Measurements from ENCODE around the gene RNU7-1.
A peak's percentile ranks its signal among the peaks of the same experiment; 100 is the strongest.

- TF ChIP-seq MAFG (tag; conservative IDR thresholded peaks at IDR 0.05), result no peak
- peak; percentile 62 to 67 (median 64); a peak in 5 of 6 replicates for TF ChIP-seq CTCF (IDR thresholded peaks at IDR 0.05 in 2 of 3, conservative IDR thresholded peaks at IDR 0.05 in 1 of 3; ENCODE audit: insufficient read depth in 2 of 3, low read depth in 1 of 3, low read length in 3 of 3)
- no peak for TF ChIP-seq CREB1 (IDR thresholded peaks at IDR 0.05)
- TF ChIP-seq CREB1 (CRISPR knock-in tag; IDR thresholded peaks at IDR 0.05), result no peak
- TF ChIP-seq ZNF146 (CRISPR knock-in tag; IDR thresholded peaks at IDR 0.05; ENCODE audit: unreplicated experiment), result no peak
Measured at GRCh38 chr12:6960593-6961277, 17.1 kb downstream of the RNU7-1 start.

Measured in K562 (cell line).